Neural crest cell (in vitro differentiated cells): Measurements from ENCODE around the gene SFT2D1. TPM values are rescaled to one million over a fixed set of nuclear protein-coding genes. Genes with fewer than 3 reads are reported as not detected.

Source experiments
- DNase-seq: peaks from one replicate; pipeline ENCODE4 v3.0.0; 2021; ENCODE audit warnings: low read depth, mixed read lengths, low spot score
- H3K27ac Mint-ChIP-seq: one replicate; pipeline ENCODE4 v1.8.0; 2021; ENCODE audit warnings: mild to moderate bottlenecking, mixed read lengths; ENCODE audit not compliant: unreplicated experiment
- H3K27me3 Mint-ChIP-seq: 2 replicates; pipeline ENCODE4 v1.8.0; 2021; ENCODE audit warnings: low read depth, mild to moderate bottlenecking, mixed read lengths
- H3K36me3 Mint-ChIP-seq: 2 replicates; pipeline ENCODE4 v1.8.0; 2021; ENCODE audit warnings: low read depth, mild to moderate bottlenecking, mixed read lengths
- H3K4me1 Mint-ChIP-seq: 2 replicates; pipeline ENCODE4 v1.8.0; 2021; ENCODE audit warnings: mixed read lengths
- H3K4me3 Mint-ChIP-seq: one replicate; pipeline ENCODE4 v1.8.0; 2021; ENCODE audit warnings: mild to moderate bottlenecking, mixed read lengths
- H3K9me3 Mint-ChIP-seq: 2 replicates; pipeline ENCODE4 v1.8.0; 2021; ENCODE audit warnings: mixed read lengths
- CTCF ChIP-seq: fragments of 200-600 bp; sonication (generic); conservative IDR thresholded peaks from 2 replicates; pipeline ENCODE4 v1.5.0; 2021; ENCODE audit warnings: antibody characterized with exemption, mild to moderate bottlenecking
- total RNA-seq: library from RNA; stranded (reverse); gene quantifications from 2 replicates; pipeline ENCODE4 v1.2.1, GENCODE V29; 2021

SFT2D1 gene
- total RNA-seq, 1 donor from 2014 or later: 30.4 TPM

GRCh38 chr6:166331503-166332415 lies 10.6 kb downstream of the SFT2D1 start:
- H3K27me3 Mint-ChIP-seq: no peaks in the 10 kb centered on the region
- H3K4me3 Mint-ChIP-seq: no peak overlapping the region
- H3K27ac Mint-ChIP-seq: no peak overlapping the region
- no peak for DNase-seq
- no peak for TF ChIP-seq CTCF
- peaks cover 6% of the 10 kb centered on the region for H3K36me3 Mint-ChIP-seq
- no peaks in the 10 kb centered on the region for H3K9me3 Mint-ChIP-seq
- H3K4me1 Mint-ChIP-seq: peaks cover 29% of the 10 kb centered on the region

GRCh38 chr6:166330612-166331011 lies 11.7 kb downstream of the SFT2D1 start:
- H3K4me3 Mint-ChIP-seq: peak overlapping the region; percentile 31
- DNase-seq: peak; percentile 36
- peak overlapping the region; percentile 86 for H3K27ac Mint-ChIP-seq
- peaks cover 6% of the 10 kb centered on the region for H3K36me3 Mint-ChIP-seq
- no peak for TF ChIP-seq CTCF
- no peaks in the 10 kb centered on the region for H3K9me3 Mint-ChIP-seq
- no peaks in the 10 kb centered on the region for H3K27me3 Mint-ChIP-seq
- peaks cover 29% of the 10 kb centered on the region for H3K4me1 Mint-ChIP-seq

GRCh38 chr6:166325383-166326042 lies 16.8 kb downstream of the SFT2D1 start:
- Mint-ChIP-seq H3K4me3 (no peak overlapping the region), H3K36me3 (no peaks in the 10 kb centered on the region), H3K27ac (no peak overlapping the region), H3K27me3 (no peaks in the 10 kb centered on the region), H3K4me1 (peaks cover 1% of the 10 kb centered on the region), H3K9me3 (no peaks in the 10 kb centered on the region)
- TF ChIP-seq CTCF: no peak
- DNase-seq: no peak

- H3K9me3 Mint-ChIP-seq: no peaks in the 10 kb centered on the region
- no peaks in the 10 kb centered on the region for H3K27me3 Mint-ChIP-seq
- no peaks in the 10 kb centered on the region for H3K4me1 Mint-ChIP-seq
- no peak overlapping the region for H3K4me3 Mint-ChIP-seq
- no peaks in the 10 kb centered on the region for H3K36me3 Mint-ChIP-seq
- TF ChIP-seq CTCF: no peak
- DNase-seq: no peak
- peak overlapping the region; percentile 3 for H3K27ac Mint-ChIP-seq
These were observed 18.9 kb downstream of the SFT2D1 start for GRCh38 chr6:166323395-166323794.

GRCh38 chr6:166318649-166319600 lies 23.4 kb downstream of the SFT2D1 start:
- H3K36me3 Mint-ChIP-seq: no peaks in the 10 kb centered on the region
- no peak overlapping the region for H3K4me3 Mint-ChIP-seq
- H3K4me1 Mint-ChIP-seq: no peaks in the 10 kb centered on the region
- no peaks in the 10 kb centered on the region for H3K27me3 Mint-ChIP-seq
- DNase-seq: no peak
- H3K9me3 Mint-ChIP-seq: no peaks in the 10 kb centered on the region
- no peak overlapping the region for H3K27ac Mint-ChIP-seq
- TF ChIP-seq CTCF: no peak
